Liver (tissue), 9 donors: Measurements from ENCODE around the gene PCYOX1L. TPM values are rescaled to one million over a fixed set of nuclear protein-coding genes. Genes with fewer than 3 reads are reported as not detected.

Experiments
- DNase-seq: peaks from one replicate; pipeline ENCODE4 v3.0.0-alpha.2; 2017; ENCODE audit warnings: low spot score
- H3K27ac ChIP-seq, 2 donors: one replicate each; pipeline ENCODE4 v1.7.0; 2013; ENCODE audit warnings: inconsistent platforms in 2 of 2, low read length in 2 of 2, control low read depth in 1 of 2, low read depth in 1 of 2, mild to moderate bottlenecking in 1 of 2
- H3K27me3 ChIP-seq, 4 donors: one replicate each; pipeline versions ENCODE4 v1.6.1 to v1.7.0; 2013; ENCODE audit warnings: low read length in 3 of 4, inconsistent platforms in 1 of 4, mild to moderate bottlenecking in 1 of 4, moderate library complexity in 1 of 4; ENCODE audit not compliant: control insufficient read depth in 4 of 4, insufficient read depth in 4 of 4
- H3K36me3 ChIP-seq, 4 donors: one replicate each; pipeline versions ENCODE4 v1.6.1 to v1.7.0; 2013; ENCODE audit warnings: low read length in 3 of 4, mild to moderate bottlenecking in 3 of 4, low read depth in 1 of 4, moderate library complexity in 1 of 4; ENCODE audit not compliant: control insufficient read depth in 4 of 4, insufficient read depth in 3 of 4
- H3K4me1 ChIP-seq, 4 donors: one replicate each; pipeline versions ENCODE4 v1.6.1 to v1.7.0; 2013; ENCODE audit warnings: low read length in 3 of 4, mild to moderate bottlenecking in 3 of 4, moderate library complexity in 1 of 4; ENCODE audit not compliant: control insufficient read depth in 4 of 4, insufficient read depth in 4 of 4
- H3K4me3 ChIP-seq, 3 donors: one replicate each; pipeline versions ENCODE4 v1.6.1 to v1.7.0; 2013; ENCODE audit warnings: low read length in 3 of 3, control low read depth in 1 of 3, low read depth in 1 of 3, mild to moderate bottlenecking in 1 of 3
- H3K9ac ChIP-seq, 2 donors: one replicate each; pipeline ENCODE4 v1.7.0; 2013; ENCODE audit warnings: low read length in 2 of 2, mild to moderate bottlenecking in 2 of 2, moderate library complexity in 2 of 2, control low read depth in 1 of 2, low read depth in 1 of 2
- H3K9me3 ChIP-seq, 4 donors: one replicate each; pipeline versions ENCODE4 v1.6.1 to v1.7.0; 2013; ENCODE audit warnings: low read length in 3 of 4; ENCODE audit not compliant: control insufficient read depth in 4 of 4
- ATF3 ChIP-seq: IDR thresholded peaks from 2 replicates; pipeline ENCODE4 v1.6.1; 2016; ENCODE audit warnings: antibody characterized with exemption
- EGR1 ChIP-seq, 2 donors: IDR thresholded peaks; 2 replicates each; pipeline ENCODE4 v1.6.1; 2016 to 2018; ENCODE audit warnings: antibody characterized with exemption in 2 of 2, low read depth in 2 of 2
- FOXA1 ChIP-seq: IDR thresholded peaks from 2 replicates; pipeline ENCODE4 v1.6.1; 2016; ENCODE audit warnings: antibody characterized with exemption
- JUND ChIP-seq, 2 donors: IDR thresholded peaks; 2 replicates each; pipeline ENCODE4 v1.6.1; 2016; ENCODE audit warnings: antibody characterized with exemption in 2 of 2
- NR2F2 ChIP-seq: IDR thresholded peaks from 2 replicates; pipeline ENCODE4 v1.6.1; 2016; ENCODE audit warnings: antibody characterized with exemption
- RAD21 ChIP-seq, 2 donors: IDR thresholded peaks; 2 replicates each; pipeline ENCODE4 v1.6.1; 2016; ENCODE audit warnings: antibody characterized with exemption in 2 of 2, mild to moderate bottlenecking in 2 of 2
- REST ChIP-seq: IDR thresholded peaks from 2 replicates; pipeline ENCODE4 v1.6.1; 2016; ENCODE audit warnings: antibody characterized with exemption, mild to moderate bottlenecking
- RXRA ChIP-seq, 2 donors: IDR thresholded peaks; 2 replicates each; pipeline ENCODE4 v1.6.1; 2017 to 2018; ENCODE audit warnings: antibody characterized with exemption in 2 of 2, mild to moderate bottlenecking in 1 of 2
- SP1 ChIP-seq: IDR thresholded peaks from 2 replicates; pipeline ENCODE4 v1.6.1; 2018; ENCODE audit warnings: antibody characterized with exemption, mild to moderate bottlenecking
- TAF1 ChIP-seq: conservative IDR thresholded peaks from 2 replicates; pipeline ENCODE4 v1.6.1; 2016; ENCODE audit warnings: antibody characterized with exemption, mild to moderate bottlenecking
- YY1 ChIP-seq: IDR thresholded peaks from 2 replicates; pipeline ENCODE4 v1.6.1; 2016; ENCODE audit warnings: antibody characterized with exemption, mild to moderate bottlenecking
- ZBTB33 ChIP-seq: IDR thresholded peaks from 2 replicates; pipeline ENCODE4 v1.6.1; 2016; ENCODE audit warnings: antibody characterized with exemption
- WGBS: extraction: QIAGEN DNeasy Blood & Tissue Kit; methylation state at CpG from one replicate; pipeline ENCODE4 v1.1.7; 2013; 5-methylcytosine and 5-hydroxymethylcytosine counted together
- polyA plus RNA-seq, 2 donors: library from polyadenylated mRNA; stranded (reverse) in 1 of 2; unstranded in 1 of 2; fragments of 200-250 nt in 1 of 2; fragments of >200 nt in 1 of 2; fragmentation: Nextera tagmentation in 1 of 2; extraction: Ambion mirVana in 1 of 2; gene quantifications; one replicate each; pipeline versions ENCODE4 v1.2.1 to v1.2.3, GENCODE V29; 2013 to 2015
- total RNA-seq, 2 donors: library from RNA; depleted of rRNA; stranded (reverse); fragments of >200 nt; gene quantifications; one replicate each; pipeline ENCODE4 v1.2.3, GENCODE V29; 2014
- TF ChIP-seq, protein P1 (sequence below): fragments of 150-350 bp; IDR thresholded peaks from 2 replicates; pipeline ENCODE4 v1.5.1; 2017; ENCODE audit warnings: improper control_type of control experiment, low read depth, low read length; ENCODE audit not compliant: missing input control
- donor health status: healthy.
- donor health status: healthy.
- donor health status: healthy.
- donor health status: healthy.
- donor health status: healthy.

The PCYOX1L gene
- total and polyA plus RNA-seq, 4 donors = 0.47 to 4.4 (median 1.1) TPM

- Histone ChIP-seq H3K9me3 (no peaks in the 10 kb centered on the region), H3K9ac (no peak overlapping the region)
Observed at GRCh38 chr5:149406203-149406978, 48.5 kb downstream of the PCYOX1L start.

DNA sequence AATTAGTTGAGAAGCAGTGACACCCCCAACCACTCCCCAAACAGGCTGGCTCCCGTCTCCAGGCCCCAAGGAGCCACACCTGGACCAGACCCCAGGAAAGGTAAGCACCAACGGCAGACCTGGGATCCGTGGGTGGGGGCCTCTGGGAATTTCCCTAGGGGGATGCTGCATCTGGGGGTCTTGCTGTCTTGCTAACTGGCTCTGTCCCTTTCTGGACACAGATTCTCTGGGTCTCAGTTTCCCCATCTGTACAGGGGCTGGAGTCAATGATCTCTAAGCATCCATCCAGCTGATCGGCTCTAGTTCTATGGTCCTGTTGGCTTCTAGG, 49.1 kb downstream of the PCYOX1L start:
- Histone ChIP-seq H3K9ac (no peak overlapping the region), H3K9me3 (no peaks in the 10 kb centered on the region), H3K4me1 (no peaks in the 10 kb centered on the region), H3K27ac (peak overlapping the region; percentile 16 to 66), H3K36me3 (no peaks in the 10 kb centered on the region), H3K27me3 (peaks cover 0 to 4% (median 0%) of the 10 kb centered on the region in 4 donors), H3K4me3 (peak overlapping the region in 2 of 3 donors; percentile 19 to 29)
- DNase-seq = no peak
- WGBS = 85% methylated on average over 4 of the region's 4 CpGs
- TF ChIP-seq ATF3 (no peak), ZBTB33 (no peak), JUND (IDR thresholded peaks at IDR 0.05) (no peak), YY1 (no peak), RXRA (IDR thresholded peaks at IDR 0.05) (no peak), REST (no peak), FOXA1 (no peak), TAF1 (no peak), NR2F2 (no peak), SP1 (no peak), RAD21 (IDR thresholded peaks at IDR 0.05) (no peak), EGR1 (IDR thresholded peaks at IDR 0.05; ENCODE audit: low read depth in 2 of 2) (no peak)
- TF ChIP-seq, protein P1, sequence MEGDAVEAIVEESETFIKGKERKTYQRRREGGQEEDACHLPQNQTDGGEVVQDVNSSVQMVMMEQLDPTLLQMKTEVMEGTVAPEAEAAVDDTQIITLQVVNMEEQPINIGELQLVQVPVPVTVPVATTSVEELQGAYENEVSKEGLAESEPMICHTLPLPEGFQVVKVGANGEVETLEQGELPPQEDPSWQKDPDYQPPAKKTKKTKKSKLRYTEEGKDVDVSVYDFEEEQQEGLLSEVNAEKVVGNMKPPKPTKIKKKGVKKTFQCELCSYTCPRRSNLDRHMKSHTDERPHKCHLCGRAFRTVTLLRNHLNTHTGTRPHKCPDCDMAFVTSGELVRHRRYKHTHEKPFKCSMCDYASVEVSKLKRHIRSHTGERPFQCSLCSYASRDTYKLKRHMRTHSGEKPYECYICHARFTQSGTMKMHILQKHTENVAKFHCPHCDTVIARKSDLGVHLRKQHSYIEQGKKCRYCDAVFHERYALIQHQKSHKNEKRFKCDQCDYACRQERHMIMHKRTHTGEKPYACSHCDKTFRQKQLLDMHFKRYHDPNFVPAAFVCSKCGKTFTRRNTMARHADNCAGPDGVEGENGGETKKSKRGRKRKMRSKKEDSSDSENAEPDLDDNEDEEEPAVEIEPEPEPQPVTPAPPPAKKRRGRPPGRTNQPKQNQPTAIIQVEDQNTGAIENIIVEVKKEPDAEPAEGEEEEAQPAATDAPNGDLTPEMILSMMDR = no peak

More at GRCh38 chr5:149406203-149406978, 48.5 kb downstream of the PCYOX1L start:
- DNase-seq = no peak
- H3K27me3 ChIP-seq = peaks cover 0 to 4% (median 0%) of the 10 kb centered on the region in 4 donors
- H3K27ac ChIP-seq = peak overlapping the region; percentile 25 to 43
- no peaks in the 10 kb centered on the region for H3K4me1 ChIP-seq
- peak overlapping the region in 2 of 3 donors; percentile 12 to 29 for H3K4me3 ChIP-seq
- 73% methylated on average over 9 of the region's 9 CpGs for WGBS
- no peak for TF ChIP-seq REST
- TF ChIP-seq ATF3 = no peak
- no peak for TF ChIP-seq YY1
- TF ChIP-seq FOXA1 = no peak
- peak in 1 of 2 donors; percentile 11 for TF ChIP-seq RAD21 (IDR thresholded peaks at IDR 0.05)
- TF ChIP-seq NR2F2 = peak; percentile 68
- TF ChIP-seq RXRA (IDR thresholded peaks at IDR 0.05) = no peak
- no peak for TF ChIP-seq TAF1
- no peaks in the 10 kb centered on the region for H3K36me3 ChIP-seq
